Panc1 (cell line): Measurements from ENCODE around the gene SERPINA3. TPM values are rescaled to one million over a fixed set of nuclear protein-coding genes. Genes with fewer than 3 reads are reported as not detected.

Experiments
- ATAC-seq: fragments of 200-7000 bp; cut with Tn5 transposase; 2 replicates; pipeline ENCODE4 v1.9.1; 2020; ENCODE audit warnings: mild to moderate bottlenecking, moderate library complexity
- BruUV-seq: library from RNA; stranded (reverse); fragments of 400-500 nt; replicated peaks from 2 replicates; lab custom pipeline; 2021; lab: Mats Ljungman, UMichigan
- CTCF ChIA-PET: fragments of 300-600 bp; sonication (Branson Sonifier 250); formaldehyde crosslinking; loops from one replicate; lab custom pipeline; 2022; ENCODE audit warnings: antibody characterized with exemption; lab: Charles Lee
- POLR2A ChIA-PET: fragments of 300-600 bp; sonication (Branson Sonifier 250); formaldehyde crosslinking; loops from one replicate; lab custom pipeline; 2022; ENCODE audit warnings: antibody characterized with exemption; lab: Charles Lee
- DNase-seq: peaks from one replicate; pipeline ENCODE4 v3.0.0-alpha.2; 2010; ENCODE audit warnings: low read depth, low spot score
- H3K27ac ChIP-seq: 2 replicates; pipeline ENCODE4 v1.5.1; 2011; ENCODE audit warnings: mild to moderate bottlenecking, low read length, inconsistent platforms
- H3K27me3 ChIP-seq: fragments of 200-500 bp; sonication (Bioruptor generic); 2 replicates; pipeline ENCODE4 v1.6.0; 2014; ENCODE audit warnings: low read length, inconsistent platforms; ENCODE audit not compliant: control insufficient read depth, insufficient read depth
- H3K36me3 ChIP-seq: fragments of 200-500 bp; sonication (Bioruptor generic); 2 replicates; pipeline ENCODE4 v1.5.1; 2014; ENCODE audit warnings: inconsistent platforms, mild to moderate bottlenecking, low read length, moderate library complexity; ENCODE audit not compliant: control insufficient read depth, insufficient read depth
- H3K4me1 ChIP-seq: 2 replicates; pipeline ENCODE4 v1.5.1; 2011; ENCODE audit warnings: inconsistent platforms, mild to moderate bottlenecking, low read length, moderate library complexity; ENCODE audit not compliant: control insufficient read depth, insufficient read depth
- H3K4me3 ChIP-seq, 2 experiments: 2 replicates each; pipeline ENCODE4 v1.5.1; 2011 to 2012; ENCODE audit warnings: low read depth in 2 of 2, low read length in 2 of 2, mild to moderate bottlenecking in 2 of 2, inconsistent platforms in 1 of 2, moderate library complexity in 1 of 2
- H3K9me3 ChIP-seq: fragments of 200-500 bp; sonication (Bioruptor generic); 2 replicates; pipeline ENCODE4 v1.5.1; 2014; ENCODE audit warnings: low read depth, mild to moderate bottlenecking, inconsistent platforms, low read length, moderate library complexity; ENCODE audit not compliant: control insufficient read depth, insufficient read depth
- POLR2AphosphoS5 ChIP-seq: IDR thresholded peaks from 2 replicates; pipeline ENCODE4 v1.6.1; 2012; ENCODE audit warnings: mild to moderate bottlenecking, low read depth, low read length, moderate library complexity
- SIN3A ChIP-seq: IDR thresholded peaks from 2 replicates; pipeline ENCODE4 v1.6.1; 2012; ENCODE audit warnings: low read depth, mild to moderate bottlenecking, low read length, moderate library complexity, borderline replicate concordance; ENCODE audit not compliant: insufficient read depth
- TCF7L2 ChIP-seq: IDR thresholded peaks from 2 replicates; pipeline ENCODE4 v1.6.1; 2011; ENCODE audit warnings: mild to moderate bottlenecking, low read depth, low read length, inconsistent platforms
- in situ Hi-C: cut with HindIII; loops from 2 replicates; pipeline ENCODE4 v1.10.0; 2016; ENCODE audit warnings: low sequenced_read_pairs, low pct_unique_long_range_greater_than_20kb
- intact Hi-C: fragments of 100-400 bp; cut with micrococcal nuclease; formaldehyde crosslinking; loops from one replicate; pipeline ENCODE4 v1.10.0; 2022; ENCODE audit not compliant: unreplicated experiment
- total RNA-seq: library from RNA; stranded (reverse); gene quantifications from one replicate; pipeline ENCODE4 v1.2.1, GENCODE V29; 2021; ENCODE audit not compliant: unreplicated experiment
- TF ChIP-seq, protein P1 (sequence below): fragments of 450-650 bp; IDR thresholded peaks from 2 replicates; pipeline ENCODE4 v1.5.1; 2017; ENCODE audit warnings: mild to moderate bottlenecking
- TF ChIP-seq, protein P2 (sequence below), 2 experiments: IDR thresholded peaks; 2 replicates each; pipeline ENCODE4 v1.6.1; 2011 to 2012; ENCODE audit warnings: low read depth in 2 of 2, control low read depth in 1 of 2, low read length in 1 of 2, mild to moderate bottlenecking in 1 of 2, moderate library complexity in 1 of 2; ENCODE audit not compliant: insufficient read depth in 1 of 2

Gene SERPINA3
- total RNA-seq, 1 experiment from 2014 or later: 5.7 TPM

DNA sequence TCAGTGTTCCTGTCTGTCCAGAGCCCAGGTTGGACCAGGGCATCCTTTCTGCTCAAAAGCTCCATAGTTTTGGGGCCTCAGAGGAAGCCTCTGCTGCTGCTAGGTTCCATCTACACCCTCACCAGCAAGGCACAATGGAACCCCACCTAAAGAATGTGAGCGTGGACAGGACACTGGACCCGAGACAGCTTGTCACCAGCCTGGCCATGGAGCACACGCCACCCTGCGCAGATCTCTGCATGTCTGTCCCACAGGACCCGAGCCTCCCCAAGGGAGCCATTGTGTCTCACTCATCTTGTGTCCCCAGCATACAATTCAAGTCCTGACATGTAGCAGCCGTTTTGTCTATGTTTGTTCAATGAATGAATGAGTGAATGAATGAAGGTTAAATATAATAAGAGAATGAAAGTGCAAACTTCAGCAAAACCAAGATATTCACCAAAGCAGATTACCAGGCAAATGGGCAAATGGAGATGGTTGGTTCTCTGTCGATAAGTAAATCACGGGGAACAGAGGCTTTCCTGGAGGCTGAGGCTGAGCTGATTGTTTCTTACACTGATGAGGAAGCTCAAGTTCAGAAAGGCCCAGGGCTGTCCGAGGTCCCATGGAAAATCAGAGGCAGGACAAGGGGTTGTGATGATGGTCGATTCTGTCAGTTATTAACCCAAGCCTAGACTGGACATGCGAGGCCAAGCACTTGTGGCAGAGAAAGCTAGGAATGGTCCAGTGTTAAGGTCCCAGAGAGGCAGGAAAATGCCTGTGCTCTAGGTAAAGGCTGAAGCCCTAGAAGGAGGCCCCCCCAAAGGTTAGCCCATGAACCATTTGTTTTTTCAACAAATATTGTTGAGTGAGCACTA lies 27.0 kb downstream of the SERPINA3 start:
- in situ Hi-C loops (no loop called here), intact Hi-C loops (no loop called here)
- DNase-seq (no peak), ATAC-seq (no peak)
- no peak overlapping the region for H3K4me3 ChIP-seq
- H3K27me3 ChIP-seq: no peaks in the 10 kb centered on the region
- TF ChIP-seq TCF7L2 (no peak), SIN3A (no peak), POLR2AphosphoS5 (no peak)
- TF ChIP-seq, protein P1, sequence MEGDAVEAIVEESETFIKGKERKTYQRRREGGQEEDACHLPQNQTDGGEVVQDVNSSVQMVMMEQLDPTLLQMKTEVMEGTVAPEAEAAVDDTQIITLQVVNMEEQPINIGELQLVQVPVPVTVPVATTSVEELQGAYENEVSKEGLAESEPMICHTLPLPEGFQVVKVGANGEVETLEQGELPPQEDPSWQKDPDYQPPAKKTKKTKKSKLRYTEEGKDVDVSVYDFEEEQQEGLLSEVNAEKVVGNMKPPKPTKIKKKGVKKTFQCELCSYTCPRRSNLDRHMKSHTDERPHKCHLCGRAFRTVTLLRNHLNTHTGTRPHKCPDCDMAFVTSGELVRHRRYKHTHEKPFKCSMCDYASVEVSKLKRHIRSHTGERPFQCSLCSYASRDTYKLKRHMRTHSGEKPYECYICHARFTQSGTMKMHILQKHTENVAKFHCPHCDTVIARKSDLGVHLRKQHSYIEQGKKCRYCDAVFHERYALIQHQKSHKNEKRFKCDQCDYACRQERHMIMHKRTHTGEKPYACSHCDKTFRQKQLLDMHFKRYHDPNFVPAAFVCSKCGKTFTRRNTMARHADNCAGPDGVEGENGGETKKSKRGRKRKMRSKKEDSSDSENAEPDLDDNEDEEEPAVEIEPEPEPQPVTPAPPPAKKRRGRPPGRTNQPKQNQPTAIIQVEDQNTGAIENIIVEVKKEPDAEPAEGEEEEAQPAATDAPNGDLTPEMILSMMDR: no peak
- TF ChIP-seq, protein P2, sequence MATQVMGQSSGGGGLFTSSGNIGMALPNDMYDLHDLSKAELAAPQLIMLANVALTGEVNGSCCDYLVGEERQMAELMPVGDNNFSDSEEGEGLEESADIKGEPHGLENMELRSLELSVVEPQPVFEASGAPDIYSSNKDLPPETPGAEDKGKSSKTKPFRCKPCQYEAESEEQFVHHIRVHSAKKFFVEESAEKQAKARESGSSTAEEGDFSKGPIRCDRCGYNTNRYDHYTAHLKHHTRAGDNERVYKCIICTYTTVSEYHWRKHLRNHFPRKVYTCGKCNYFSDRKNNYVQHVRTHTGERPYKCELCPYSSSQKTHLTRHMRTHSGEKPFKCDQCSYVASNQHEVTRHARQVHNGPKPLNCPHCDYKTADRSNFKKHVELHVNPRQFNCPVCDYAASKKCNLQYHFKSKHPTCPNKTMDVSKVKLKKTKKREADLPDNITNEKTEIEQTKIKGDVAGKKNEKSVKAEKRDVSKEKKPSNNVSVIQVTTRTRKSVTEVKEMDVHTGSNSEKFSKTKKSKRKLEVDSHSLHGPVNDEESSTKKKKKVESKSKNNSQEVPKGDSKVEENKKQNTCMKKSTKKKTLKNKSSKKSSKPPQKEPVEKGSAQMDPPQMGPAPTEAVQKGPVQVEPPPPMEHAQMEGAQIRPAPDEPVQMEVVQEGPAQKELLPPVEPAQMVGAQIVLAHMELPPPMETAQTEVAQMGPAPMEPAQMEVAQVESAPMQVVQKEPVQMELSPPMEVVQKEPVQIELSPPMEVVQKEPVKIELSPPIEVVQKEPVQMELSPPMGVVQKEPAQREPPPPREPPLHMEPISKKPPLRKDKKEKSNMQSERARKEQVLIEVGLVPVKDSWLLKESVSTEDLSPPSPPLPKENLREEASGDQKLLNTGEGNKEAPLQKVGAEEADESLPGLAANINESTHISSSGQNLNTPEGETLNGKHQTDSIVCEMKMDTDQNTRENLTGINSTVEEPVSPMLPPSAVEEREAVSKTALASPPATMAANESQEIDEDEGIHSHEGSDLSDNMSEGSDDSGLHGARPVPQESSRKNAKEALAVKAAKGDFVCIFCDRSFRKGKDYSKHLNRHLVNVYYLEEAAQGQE (IDR thresholded peaks at IDR 0.05; ENCODE audit: insufficient read depth in 1 of 2, low read depth in 2 of 2, low read length in 1 of 2): no peak
- ChIA-PET POLR2A (no interaction called here), CTCF (no interaction called here)
- H3K9me3 ChIP-seq: no peaks in the 10 kb centered on the region
- no peaks in the 10 kb centered on the region for H3K4me1 ChIP-seq
- H3K27ac ChIP-seq: no peak overlapping the region
- no peaks in the 10 kb centered on the region for H3K36me3 ChIP-seq
- BruUV-seq: no TSS peak

DNA sequence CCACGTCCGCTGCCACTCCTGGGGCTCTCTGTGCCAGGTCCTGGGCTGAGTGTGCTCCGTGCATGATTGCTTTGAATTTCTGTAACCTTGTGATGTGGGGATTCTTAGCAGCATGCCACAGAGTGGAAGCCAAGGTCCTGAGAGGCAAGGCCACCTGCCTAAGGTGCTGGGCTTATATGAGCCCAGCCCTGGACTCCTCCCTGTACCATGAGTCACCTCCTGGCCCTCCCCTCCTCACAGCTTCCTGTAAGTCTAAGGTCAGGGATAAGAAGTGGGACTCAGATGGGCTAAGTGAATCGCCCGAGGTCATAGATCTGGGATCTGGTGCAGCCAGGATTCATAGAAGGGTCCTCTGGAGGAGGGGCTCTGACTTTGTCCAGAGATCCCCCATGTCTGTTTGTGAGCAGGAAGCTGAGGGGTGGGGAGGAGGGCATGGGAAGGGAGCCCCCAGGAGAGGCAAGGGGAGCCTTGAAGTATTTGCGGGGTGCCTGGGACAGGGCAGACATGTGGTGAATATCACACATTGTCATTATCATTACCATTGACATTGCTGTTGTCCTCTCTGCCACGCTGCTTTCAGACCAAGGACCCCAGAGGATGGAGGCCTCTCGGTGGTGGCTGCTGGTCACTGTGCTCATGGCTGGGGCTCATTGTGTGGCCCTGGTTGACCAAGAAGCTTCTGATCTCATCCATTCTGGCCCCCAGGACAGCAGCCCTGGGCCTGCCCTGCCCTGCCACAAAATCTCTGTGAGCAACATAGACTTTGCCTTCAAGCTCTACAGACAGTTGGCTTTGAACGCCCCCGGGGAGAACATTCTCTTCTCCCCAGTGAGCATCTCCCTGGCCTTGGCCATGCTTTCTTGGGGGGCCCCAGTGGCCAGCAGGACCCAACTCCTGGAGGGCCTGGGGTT lies 28.8 kb downstream of the SERPINA3 start:
- no peak for DNase-seq
- in situ Hi-C loops: no loop called here
- BruUV-seq: no TSS peak
- H3K4me1 ChIP-seq: no peaks in the 10 kb centered on the region
- no peak for ATAC-seq
- H3K27ac ChIP-seq: no peak overlapping the region
- intact Hi-C loops: no loop called here
- no peak overlapping the region for H3K4me3 ChIP-seq
- TF ChIP-seq POLR2AphosphoS5: no peak
- TF ChIP-seq TCF7L2: no peak
- TF ChIP-seq, protein P1: no peak
- no peak for TF ChIP-seq SIN3A
- TF ChIP-seq, protein P2 (IDR thresholded peaks at IDR 0.05; ENCODE audit: insufficient read depth in 1 of 2, low read depth in 2 of 2, low read length in 1 of 2): no peak
- H3K9me3 ChIP-seq: no peaks in the 10 kb centered on the region
- ChIA-PET POLR2A (no interaction called here), CTCF (no interaction called here)
- no peaks in the 10 kb centered on the region for H3K27me3 ChIP-seq
- no peaks in the 10 kb centered on the region for H3K36me3 ChIP-seq
